ENCODE measurements around the gene ADAM22. TPM values are rescaled to one million over a fixed set of nuclear protein-coding genes. Genes with fewer than 3 reads are reported as not detected.
"Not testable (repeated sequence)": the region's sequence is repeated elsewhere in the genome, so short reads cannot be mapped to it uniquely, and the experiment has no call there.

Gene ADAM22
- total and polyA plus RNA-seq, 3 donors from 2014 or later, result 2.9 to 4.4 (median 4.4) TPM

DNA sequence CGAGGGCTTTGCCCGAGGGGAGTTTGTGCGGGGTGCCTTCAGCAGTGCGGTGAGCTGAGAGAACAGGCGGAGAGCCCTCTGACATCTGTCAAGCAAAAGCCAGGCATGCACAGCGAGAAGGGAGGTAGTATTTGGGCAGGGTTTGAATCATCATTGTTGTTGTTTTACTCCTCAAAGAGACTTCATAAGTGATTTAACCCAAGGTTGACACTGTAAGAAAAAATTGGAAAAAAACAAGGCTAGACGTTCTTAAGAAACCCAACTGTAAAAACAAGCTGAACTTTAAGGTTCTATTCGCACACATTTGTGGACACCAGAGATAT lies 1.3 kb downstream of the ADAM22 start:
- Histone ChIP-seq H3K9me3 (no peaks in the 10 kb centered on the region), H3K27me3 (no peaks in the 10 kb centered on the region), H3K36me3 (ENCODE audit: low read depth, missing control alignments) (no peaks in the 10 kb centered on the region), H3K4me3 (peak overlapping the region; percentile 68 to 74), H3K4me1 (peaks cover 4% of the 10 kb centered on the region), H3K27ac (no peak overlapping the region)
- WGBS, 2 donors, result 20 to 49% methylated on average over 8 of the region's 8 CpGs
- intact Hi-C loops (cut with DNase I; ENCODE audit: low total_unique reads), result no loop called here
- DNase-seq, result no peak
- TF ChIP-seq, protein P1, sequence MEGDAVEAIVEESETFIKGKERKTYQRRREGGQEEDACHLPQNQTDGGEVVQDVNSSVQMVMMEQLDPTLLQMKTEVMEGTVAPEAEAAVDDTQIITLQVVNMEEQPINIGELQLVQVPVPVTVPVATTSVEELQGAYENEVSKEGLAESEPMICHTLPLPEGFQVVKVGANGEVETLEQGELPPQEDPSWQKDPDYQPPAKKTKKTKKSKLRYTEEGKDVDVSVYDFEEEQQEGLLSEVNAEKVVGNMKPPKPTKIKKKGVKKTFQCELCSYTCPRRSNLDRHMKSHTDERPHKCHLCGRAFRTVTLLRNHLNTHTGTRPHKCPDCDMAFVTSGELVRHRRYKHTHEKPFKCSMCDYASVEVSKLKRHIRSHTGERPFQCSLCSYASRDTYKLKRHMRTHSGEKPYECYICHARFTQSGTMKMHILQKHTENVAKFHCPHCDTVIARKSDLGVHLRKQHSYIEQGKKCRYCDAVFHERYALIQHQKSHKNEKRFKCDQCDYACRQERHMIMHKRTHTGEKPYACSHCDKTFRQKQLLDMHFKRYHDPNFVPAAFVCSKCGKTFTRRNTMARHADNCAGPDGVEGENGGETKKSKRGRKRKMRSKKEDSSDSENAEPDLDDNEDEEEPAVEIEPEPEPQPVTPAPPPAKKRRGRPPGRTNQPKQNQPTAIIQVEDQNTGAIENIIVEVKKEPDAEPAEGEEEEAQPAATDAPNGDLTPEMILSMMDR (IDR thresholded peaks at IDR 0.05), result no peak
- TF ChIP-seq POLR2A (IDR thresholded peaks at IDR 0.05), result no peak

DNA sequence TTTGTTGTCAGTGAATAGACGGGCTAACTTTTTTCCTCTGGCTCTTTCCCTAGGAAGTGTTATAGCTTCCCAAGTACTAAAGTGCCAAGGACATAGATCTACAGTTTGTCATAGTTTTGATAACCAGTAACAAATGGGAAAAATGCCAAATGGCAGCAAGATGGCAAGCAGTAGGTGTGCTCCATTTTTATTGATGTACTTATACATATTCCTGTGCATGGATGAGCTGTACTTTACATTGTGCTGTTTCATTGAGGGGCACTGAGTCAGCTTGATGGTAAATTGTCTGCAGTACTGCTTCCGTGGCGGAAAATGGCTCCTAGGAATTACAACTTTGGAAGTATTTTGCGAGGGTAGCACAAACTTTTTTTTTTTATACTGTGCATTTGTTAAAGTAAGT lies 7.1 kb downstream of the ADAM22 start:
- 85 to 90% methylated on average over 4 of the region's 4 CpGs for WGBS, 2 donors
- Histone ChIP-seq H3K27ac (no peak overlapping the region), H3K9me3 (no peaks in the 10 kb centered on the region), H3K4me3 (no peak overlapping the region), H3K27me3 (no peaks in the 10 kb centered on the region), H3K36me3 (ENCODE audit: low read depth, missing control alignments) (no peaks in the 10 kb centered on the region), H3K4me1 (no peaks in the 10 kb centered on the region)
- intact Hi-C loops (cut with DNase I; ENCODE audit: low total_unique reads), result no loop called here
- TF ChIP-seq POLR2A (IDR thresholded peaks at IDR 0.05), result no peak
- TF ChIP-seq, protein P1 (IDR thresholded peaks at IDR 0.05), result no peak
- no peak for DNase-seq

DNA sequence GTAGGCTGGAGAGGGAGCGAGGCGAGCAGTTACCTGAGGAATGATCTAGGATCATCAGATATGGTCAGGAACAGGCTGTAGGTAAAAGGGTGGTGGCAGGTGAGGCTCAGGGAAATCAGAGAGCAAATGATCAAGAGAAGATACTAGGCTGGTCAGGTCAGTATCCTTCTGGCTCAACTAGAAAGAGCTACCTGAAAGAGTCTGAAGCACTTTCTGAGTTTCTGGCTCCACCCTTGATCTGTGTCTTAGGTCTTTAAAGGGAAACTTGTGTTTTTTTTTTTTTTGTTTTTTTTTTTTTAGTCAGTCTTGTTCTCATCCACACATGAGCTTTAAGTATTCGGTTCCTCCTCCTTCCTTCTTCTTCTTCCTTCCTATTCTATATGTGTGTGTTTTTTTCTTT lies 10.5 kb downstream of the ADAM22 start:
- intact Hi-C loops (cut with DNase I; ENCODE audit: low total_unique reads), result no loop called here
- 87 to 93% methylated on average over 3 of the region's 3 CpGs for WGBS, 2 donors
- no peaks in the 10 kb centered on the region for H3K4me1 ChIP-seq
- no peak for TF ChIP-seq POLR2A (IDR thresholded peaks at IDR 0.05)
- TF ChIP-seq, protein P1 (IDR thresholded peaks at IDR 0.05), result no peak
- no peak for DNase-seq
- no peaks in the 10 kb centered on the region for H3K36me3 ChIP-seq (ENCODE audit: low read depth, missing control alignments)
- H3K27me3 ChIP-seq, result no peaks in the 10 kb centered on the region
- H3K4me3 ChIP-seq, result no peak overlapping the region
- no peak overlapping the region for H3K27ac ChIP-seq
- no peaks in the 10 kb centered on the region for H3K9me3 ChIP-seq

DNA sequence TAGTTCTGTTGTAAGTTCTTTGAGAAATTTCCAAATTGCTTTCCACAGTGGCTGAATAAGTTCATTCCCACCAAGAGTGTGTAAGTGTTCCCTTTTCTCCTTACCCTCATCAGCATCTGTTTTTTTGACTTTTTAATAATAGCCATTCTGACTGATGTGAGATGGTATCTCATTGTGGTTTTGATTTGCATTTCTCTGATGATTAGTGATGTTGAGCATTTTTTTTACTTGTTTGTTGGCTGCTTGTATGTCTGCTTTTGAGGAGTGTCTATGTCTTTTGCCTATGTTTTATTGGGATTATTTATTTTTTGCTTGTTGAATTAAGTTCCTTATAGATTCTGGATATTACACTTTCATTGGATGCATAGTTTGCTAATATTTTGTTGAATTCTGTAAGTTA lies 11.9 kb downstream of the ADAM22 start:
- intact Hi-C loops (cut with DNase I; ENCODE audit: low total_unique reads); H3K4me3 ChIP-seq; H3K27me3 ChIP-seq; H3K36me3 ChIP-seq (ENCODE audit: low read depth, missing control alignments); H3K27ac ChIP-seq; DNase-seq; H3K9me3 ChIP-seq; H3K4me1 ChIP-seq: not testable (repeated sequence)

DNA sequence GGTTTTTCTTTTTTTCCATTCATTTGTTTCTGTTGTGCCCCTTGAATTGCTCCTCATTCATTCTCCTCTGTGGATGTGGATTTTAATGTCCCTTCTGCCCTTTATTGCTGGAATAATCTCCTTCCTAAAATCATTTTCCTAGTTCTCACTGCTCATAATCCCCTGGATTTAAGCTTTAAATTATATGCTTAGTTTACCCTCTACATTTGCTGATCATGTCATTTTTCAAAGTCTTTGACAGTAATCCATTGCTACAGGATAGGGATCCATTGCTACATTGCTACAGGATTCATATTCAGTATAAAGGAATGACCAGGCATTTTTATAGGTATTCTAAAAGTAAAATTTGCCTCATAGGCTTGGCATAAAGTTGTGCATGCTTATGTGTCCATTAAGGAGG lies 14.3 kb downstream of the ADAM22 start:
- DNase-seq, result no peak
- no peaks in the 10 kb centered on the region for H3K27me3 ChIP-seq
- H3K4me1 ChIP-seq, result no peaks in the 10 kb centered on the region
- H3K36me3 ChIP-seq (ENCODE audit: low read depth, missing control alignments), result no peaks in the 10 kb centered on the region
- H3K27ac ChIP-seq, result no peak overlapping the region
- TF ChIP-seq, protein P1 (IDR thresholded peaks at IDR 0.05), result no peak
- TF ChIP-seq POLR2A (IDR thresholded peaks at IDR 0.05), result no peak
- no peaks in the 10 kb centered on the region for H3K9me3 ChIP-seq
- intact Hi-C loops (cut with DNase I; ENCODE audit: low total_unique reads), result no loop called here
- no peak overlapping the region for H3K4me3 ChIP-seq
